ENCODE data around the gene THTPA. TPM values are rescaled to one million over a fixed set of nuclear protein-coding genes. Genes with fewer than 3 reads are reported as not detected.
A peak's percentile ranks its signal among the peaks of the same experiment; 100 is the strongest.

The THTPA gene
- total and polyA plus RNA-seq, 2 of the 13 experiments (the other 11 are each of a cell fraction or from before 2014, with no cell fraction given) = 7.4 to 8.7 TPM

- TF ChIP-seq ZNF773 (CRISPR knock-in tag; IDR thresholded peaks at IDR 0.05; ENCODE audit: borderline replicate concordance) = peak; percentile 72; the same call in 1 of the 2 replicates
- peak; percentile 69 for TF ChIP-seq TEAD3 (CRISPR knock-in tag; optimal IDR thresholded peaks at IDR 0.05; ENCODE audit: borderline replicate concordance)
- TF ChIP-seq KDM6A (CRISPR knock-in tag; IDR thresholded peaks at IDR 0.05; ENCODE audit: low read depth) = peak; percentile 95
- peak; percentile 66; the same call in 1 of the 2 replicates for TF ChIP-seq ETV6 (CRISPR knock-in tag; conservative IDR thresholded peaks at IDR 0.05)
- TF ChIP-seq ZBTB7A (CRISPR knock-in tag; IDR thresholded peaks at IDR 0.05) = peak; percentile 64; the same call in 1 of the 2 replicates
- TF ChIP-seq ZMYM2 (CRISPR knock-in tag; IDR thresholded peaks at IDR 0.05) = peak; percentile 69; the same call in 1 of the 2 replicates
- peak; percentile 75 for TF ChIP-seq ZNF605 (CRISPR knock-in tag; IDR thresholded peaks at IDR 0.05)
- peak; percentile 65; the same call in 1 of the 2 replicates for TF ChIP-seq ELF4 (CRISPR knock-in tag; IDR thresholded peaks at IDR 0.05; ENCODE audit: borderline replicate concordance)
- TF ChIP-seq ZNF24 (IDR thresholded peaks at IDR 0.05) = peak; percentile 58; the same call in 1 of the 2 replicates
- TF ChIP-seq ZNF597 (CRISPR knock-in tag; IDR thresholded peaks at IDR 0.05) = 0 out of 2 replicates have a peak, but pooled peaks have one; percentile 44
- TF ChIP-seq TBX2 (CRISPR knock-in tag; IDR thresholded peaks at IDR 0.05; ENCODE audit: borderline replicate concordance) = peak; percentile 52
- peak; percentile 62 for TF ChIP-seq PHF5A (CRISPR knock-in tag; IDR thresholded peaks at IDR 0.05; ENCODE audit: low read depth, unreplicated experiment)
- TF ChIP-seq ZNF264 (CRISPR knock-in tag; IDR thresholded peaks at IDR 0.05) = peak; percentile 99
- peak; percentile 85 for TF ChIP-seq CEBPB (IDR thresholded peaks at IDR 0.05; ENCODE audit: borderline replicate concordance, low read depth, low read length)
- peak; percentile 95 for TF ChIP-seq POGZ (CRISPR knock-in tag; IDR thresholded peaks at IDR 0.05)
- peak; percentile 30 for TF ChIP-seq SP5 (CRISPR knock-in tag; IDR thresholded peaks at IDR 0.05; ENCODE audit: borderline replicate concordance, low read depth)
- TF ChIP-seq ZSCAN12 (CRISPR knock-in tag; IDR thresholded peaks at IDR 0.05) = 0 out of 2 replicates have a peak, but pooled peaks have one; percentile 21
- 0 out of 2 replicates have a peak, but pooled peaks have one; percentile 27 for TF ChIP-seq ZNF891 (CRISPR knock-in tag; IDR thresholded peaks at IDR 0.05)
- TF ChIP-seq, protein P1, sequence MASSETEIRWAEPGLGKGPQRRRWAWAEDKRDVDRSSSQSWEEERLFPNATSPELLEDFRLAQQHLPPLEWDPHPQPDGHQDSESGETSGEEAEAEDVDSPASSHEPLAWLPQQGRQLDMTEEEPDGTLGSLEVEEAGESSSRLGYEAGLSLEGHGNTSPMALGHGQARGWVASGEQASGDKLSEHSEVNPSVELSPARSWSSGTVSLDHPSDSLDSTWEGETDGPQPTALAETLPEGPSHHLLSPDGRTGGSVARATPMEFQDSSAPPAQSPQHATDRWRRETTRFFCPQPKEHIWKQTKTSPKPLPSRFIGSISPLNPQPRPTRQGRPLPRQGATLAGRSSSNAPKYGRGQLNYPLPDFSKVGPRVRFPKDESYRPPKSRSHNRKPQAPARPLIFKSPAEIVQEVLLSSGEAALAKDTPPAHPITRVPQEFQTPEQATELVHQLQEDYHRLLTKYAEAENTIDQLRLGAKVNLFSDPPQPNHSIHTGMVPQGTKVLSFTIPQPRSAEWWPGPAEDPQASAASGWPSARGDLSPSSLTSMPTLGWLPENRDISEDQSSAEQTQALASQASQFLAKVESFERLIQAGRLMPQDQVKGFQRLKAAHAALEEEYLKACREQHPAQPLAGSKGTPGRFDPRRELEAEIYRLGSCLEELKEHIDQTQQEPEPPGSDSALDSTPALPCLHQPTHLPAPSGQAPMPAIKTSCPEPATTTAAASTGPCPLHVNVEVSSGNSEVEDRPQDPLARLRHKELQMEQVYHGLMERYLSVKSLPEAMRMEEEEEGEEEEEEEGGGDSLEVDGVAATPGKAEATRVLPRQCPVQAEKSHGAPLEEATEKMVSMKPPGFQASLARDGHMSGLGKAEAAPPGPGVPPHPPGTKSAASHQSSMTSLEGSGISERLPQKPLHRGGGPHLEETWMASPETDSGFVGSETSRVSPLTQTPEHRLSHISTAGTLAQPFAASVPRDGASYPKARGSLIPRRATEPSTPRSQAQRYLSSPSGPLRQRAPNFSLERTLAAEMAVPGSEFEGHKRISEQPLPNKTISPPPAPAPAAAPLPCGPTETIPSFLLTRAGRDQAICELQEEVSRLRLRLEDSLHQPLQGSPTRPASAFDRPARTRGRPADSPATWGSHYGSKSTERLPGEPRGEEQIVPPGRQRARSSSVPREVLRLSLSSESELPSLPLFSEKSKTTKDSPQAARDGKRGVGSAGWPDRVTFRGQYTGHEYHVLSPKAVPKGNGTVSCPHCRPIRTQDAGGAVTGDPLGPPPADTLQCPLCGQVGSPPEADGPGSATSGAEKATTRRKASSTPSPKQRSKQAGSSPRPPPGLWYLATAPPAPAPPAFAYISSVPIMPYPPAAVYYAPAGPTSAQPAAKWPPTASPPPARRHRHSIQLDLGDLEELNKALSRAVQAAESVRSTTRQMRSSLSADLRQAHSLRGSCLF (CRISPR knock-in tag; IDR thresholded peaks at IDR 0.05; ENCODE audit: borderline replicate concordance) = 0 out of 2 replicates have a peak, but pooled peaks have one; percentile 24
- peak; percentile 68; the same call in 1 of the 2 replicates for TF ChIP-seq ZNF629 (CRISPR knock-in tag; conservative IDR thresholded peaks at IDR 0.05)
- peak; percentile 72; the same call in 1 of the 2 replicates for TF ChIP-seq BCL3 (CRISPR knock-in tag; IDR thresholded peaks at IDR 0.05)
- peak; percentile 34; the same call in 1 of the 2 replicates for TF ChIP-seq RCOR2 (CRISPR knock-in tag; IDR thresholded peaks at IDR 0.05)
- TF ChIP-seq FOXJ3 (CRISPR knock-in tag; IDR thresholded peaks at IDR 0.05; ENCODE audit: borderline replicate concordance) = peak; percentile 42; the same call in 1 of the 2 replicates
Measured at GRCh38 chr14:23609411-23610089, 53.5 kb downstream of the THTPA start (continued).

All from HepG2 (cell line).